H9 (cell line): ENCODE results near the gene RCOR2. TPM values are rescaled to one million over a fixed set of nuclear protein-coding genes. Genes with fewer than 3 reads are reported as not detected.

ENCODE experiments used
- DNase-seq: peaks from one replicate; pipeline ENCODE4 v3.0.0-alpha.2; 2017
- H2AFZ ChIP-seq: one replicate; pipeline ENCODE4 v1.6.1; 2013; ENCODE audit warnings: mild to moderate bottlenecking, low read length, control low read depth, moderate library complexity
- H2AK5ac ChIP-seq: 2 replicates; pipeline ENCODE4 v1.6.1; 2013; ENCODE audit warnings: low read length, control low read depth, mixed read lengths; ENCODE audit not compliant: insufficient read length
- H2BK120ac ChIP-seq: one replicate; pipeline ENCODE4 v1.6.1; 2013; ENCODE audit warnings: low read depth, mild to moderate bottlenecking, low read length, control low read depth, inconsistent platforms; ENCODE audit not compliant: poor library complexity, severe bottlenecking
- H2BK12ac ChIP-seq: 2 replicates; pipeline ENCODE4 v1.6.1; 2013; ENCODE audit warnings: low read length, control low read depth, mixed read lengths, low read depth; ENCODE audit not compliant: insufficient read length
- H2BK15ac ChIP-seq: 2 replicates; pipeline ENCODE4 v1.6.1; 2013; ENCODE audit warnings: low read depth, low read length, control low read depth
- H2BK20ac ChIP-seq: one replicate; pipeline ENCODE4 v1.6.1; 2013; ENCODE audit warnings: low read depth, mild to moderate bottlenecking, low read length, control low read depth, inconsistent platforms; ENCODE audit not compliant: poor library complexity, severe bottlenecking
- H2BK5ac ChIP-seq: 2 replicates; pipeline ENCODE4 v1.6.1; 2013; ENCODE audit warnings: low read length, control low read depth, mixed read lengths; ENCODE audit not compliant: insufficient read length
- H3K14ac ChIP-seq: 2 replicates; pipeline ENCODE4 v1.6.1; 2013; ENCODE audit warnings: low read length, control low read depth; ENCODE audit not compliant: insufficient read depth
- H3K18ac ChIP-seq: 2 replicates; pipeline ENCODE4 v1.6.1; 2013; ENCODE audit warnings: low read depth, mild to moderate bottlenecking, mixed read lengths, low read length, control low read depth; ENCODE audit not compliant: insufficient read length
- H3K23ac ChIP-seq: 2 replicates; pipeline ENCODE4 v1.6.1; 2013; ENCODE audit warnings: low read length, control low read depth, mixed read lengths, low read depth; ENCODE audit not compliant: insufficient read length
- H3K23me2 ChIP-seq: 2 replicates; pipeline ENCODE4 v1.6.1; 2013; ENCODE audit warnings: low read depth, mild to moderate bottlenecking, mixed read lengths, low read length, control low read depth; ENCODE audit not compliant: insufficient read length, poor library complexity, severe bottlenecking
- H3K27ac ChIP-seq: 2 replicates; pipeline ENCODE4 v1.5.1; 2013; ENCODE audit warnings: low read length, control low read depth, mixed read lengths, low read depth; ENCODE audit not compliant: insufficient read length
- H3K27me3 ChIP-seq: 2 replicates; pipeline ENCODE4 v1.6.1; 2013; ENCODE audit warnings: low read length, control low read depth, inconsistent platforms; ENCODE audit not compliant: insufficient read depth
- H3K4ac ChIP-seq: 2 replicates; pipeline ENCODE4 v1.6.1; 2013; ENCODE audit warnings: low read depth, mild to moderate bottlenecking, control low read depth, inconsistent platforms, low read length, moderate library complexity
- H3K4me1 ChIP-seq: 2 replicates; pipeline ENCODE4 v1.6.1; 2013; ENCODE audit warnings: low read length, control low read depth, inconsistent platforms; ENCODE audit not compliant: insufficient read depth
- H3K4me2 ChIP-seq: 2 replicates; pipeline ENCODE4 v1.6.1; 2013; ENCODE audit warnings: low read length, control low read depth, mixed read lengths; ENCODE audit not compliant: insufficient read length, insufficient read depth
- H3K56ac ChIP-seq: 2 replicates; pipeline ENCODE4 v1.6.1; 2013; ENCODE audit warnings: low read depth, mild to moderate bottlenecking, mixed read lengths, low read length, control low read depth; ENCODE audit not compliant: insufficient read length
- H3K79me1 ChIP-seq: 2 replicates; pipeline ENCODE4 v1.6.1; 2013; ENCODE audit warnings: low read depth, mild to moderate bottlenecking, moderate library complexity, low read length, control low read depth, inconsistent platforms; ENCODE audit not compliant: insufficient read depth, poor library complexity, severe bottlenecking
- H3K79me2 ChIP-seq: 2 replicates; pipeline ENCODE4 v1.6.1; 2013; ENCODE audit warnings: low read length, control low read depth, inconsistent platforms; ENCODE audit not compliant: insufficient read depth
- H3K9ac ChIP-seq: 2 replicates; pipeline ENCODE4 v1.6.1; 2013; ENCODE audit warnings: low read length, control low read depth, mixed read lengths; ENCODE audit not compliant: insufficient read length; ENCODE audit errors: extremely low read depth
- H3K9me3 ChIP-seq: one replicate; pipeline ENCODE4 v1.6.1; 2013; ENCODE audit warnings: low read depth, low read length, inconsistent platforms; ENCODE audit not compliant: control insufficient read depth
- H3T11ph ChIP-seq: one replicate; pipeline ENCODE4 v1.6.1; 2013; ENCODE audit warnings: mild to moderate bottlenecking, low read length, control low read depth, inconsistent platforms
- H4K20me1 ChIP-seq: one replicate; pipeline ENCODE4 v1.6.1; 2013; ENCODE audit not compliant: control insufficient read depth, insufficient read length, insufficient read depth
- H4K5ac ChIP-seq: 2 replicates; pipeline ENCODE4 v1.6.1; 2013; ENCODE audit warnings: low read depth, mild to moderate bottlenecking, mixed read lengths, low read length, control low read depth; ENCODE audit not compliant: insufficient read length
- H4K8ac ChIP-seq: replicated peaks from 2 replicates; pipeline ENCODE4 v1.6.1; 2013; ENCODE audit warnings: low read length, control low read depth, mixed read lengths, low read depth; ENCODE audit not compliant: insufficient read length
- H4K91ac ChIP-seq: 2 replicates; pipeline ENCODE4 v1.6.1; 2013; ENCODE audit warnings: low read depth, mild to moderate bottlenecking, moderate library complexity, mixed read lengths, low read length, control low read depth; ENCODE audit not compliant: insufficient read length
- H3K27ac Mint-ChIP-seq, 3 experiments: 2 replicates in 2 of 3; 3 replicates in 1 of 3; pipeline ENCODE4 v1.8.0; 2020 to 2021; ENCODE audit warnings: mixed read lengths in 3 of 3, mild to moderate bottlenecking in 1 of 3, moderate library complexity in 1 of 3
- H3K27me3 Mint-ChIP-seq: 2 replicates; pipeline ENCODE4 v1.8.0; 2021; ENCODE audit warnings: low read depth, mild to moderate bottlenecking, moderate library complexity, mixed read lengths
- H3K36me3 Mint-ChIP-seq, 3 experiments: 2 replicates in 2 of 3; 3 replicates in 1 of 3; pipeline ENCODE4 v1.8.0; 2020 to 2021; ENCODE audit warnings: low read depth in 3 of 3, mixed read lengths in 3 of 3; ENCODE audit not compliant: insufficient read depth in 1 of 3
- H3K4me1 Mint-ChIP-seq, 2 experiments: 2 replicates each; pipeline ENCODE4 v1.8.0; 2020; ENCODE audit warnings: mixed read lengths in 2 of 2
- H3K4me3 Mint-ChIP-seq, 2 experiments: 2 replicates in 1 of 2; 3 replicates in 1 of 2; pipeline ENCODE4 v1.8.0; 2020 to 2021; ENCODE audit warnings: mild to moderate bottlenecking in 2 of 2, mixed read lengths in 2 of 2, moderate library complexity in 1 of 2
- H3K9me3 Mint-ChIP-seq, 2 experiments: 2 replicates in 1 of 2; 3 replicates in 1 of 2; pipeline ENCODE4 v1.8.0; 2020; ENCODE audit warnings: mild to moderate bottlenecking in 2 of 2, mixed read lengths in 2 of 2, moderate library complexity in 1 of 2
- CTCF ChIP-seq: fragments of 200-600 bp; sonication (generic); conservative IDR thresholded peaks from 3 replicates; pipeline ENCODE4 v1.8.0; 2021; ENCODE audit warnings: antibody characterized with exemption, mild to moderate bottlenecking
- WGBS: extraction: QIAGEN DNeasy Blood & Tissue Kit; methylation state at CpG from one replicate; pipeline ENCODE4 v1.1.7; 2013; ENCODE audit warnings: missing lambda C conversion rate, low lambda C conversion rate, mixed read lengths; ENCODE audit not compliant: insufficient read length; ENCODE audit errors: extremely low coverage; 5-methylcytosine and 5-hydroxymethylcytosine counted together
- total RNA-seq: library from RNA; stranded (reverse); gene quantifications from 2 replicates; pipeline ENCODE4 v1.2.1, GENCODE V29; 2021

The RCOR2 gene
- total RNA-seq, 1 experiment from 2014 or later = 118 TPM

GRCh38 chr11:63897459-63898146 lies 19.4 kb downstream of the RCOR2 start:
- Histone ChIP-seq H3K9ac (no peak overlapping the region), H3K79me2 (no peaks in the 10 kb centered on the region; the same call in 1 of the 2 replicates), H3K23me2 (no peaks in the 10 kb centered on the region), H3K27me3 (no peaks in the 10 kb centered on the region), H2AFZ (no peak overlapping the region), H2BK12ac (no peak overlapping the region), H2BK15ac (no peak overlapping the region), H2BK120ac (no peak overlapping the region), H3K79me1 (no peaks in the 10 kb centered on the region), H4K8ac (no peak overlapping the region), H3T11ph (no peak overlapping the region), H4K91ac (no peak overlapping the region), H2AK5ac (no peak overlapping the region), H2BK20ac (no peak overlapping the region), H3K18ac (no peak overlapping the region), H4K5ac (no peak overlapping the region), H3K4me1 (no peaks in the 10 kb centered on the region), H4K20me1 (no peaks in the 10 kb centered on the region), H3K27ac (no peak overlapping the region), H3K56ac (no peak overlapping the region), H3K4ac (no peak overlapping the region), H3K9me3 (no peaks in the 10 kb centered on the region), H2BK5ac (no peak overlapping the region), H3K14ac (no peak overlapping the region), H3K23ac (no peak overlapping the region), H3K4me2 (no peak overlapping the region)
- no peaks in the 10 kb centered on the region for H3K4me1 Mint-ChIP-seq
- peaks cover 28 to 76% (median 74%) of the 10 kb centered on the region in 3 experiments; a peak in 6 of 7 replicates for H3K36me3 Mint-ChIP-seq
- no peak for DNase-seq
- no peak overlapping the region for H3K4me3 Mint-ChIP-seq
- no peak for TF ChIP-seq CTCF
- H3K9me3 Mint-ChIP-seq = no peaks in the 10 kb centered on the region
- no CpG with 5 or more reads among the region's 10 CpGs for WGBS
- H3K27ac Mint-ChIP-seq = no peak overlapping the region
- H3K27me3 Mint-ChIP-seq = no peaks in the 10 kb centered on the region
